Measurements from ENCODE around the gene NDUFB2.
"Not testable (repeated sequence)": the region's sequence is repeated elsewhere in the genome, so short reads cannot be mapped to it uniquely, and the experiment has no call there.

Gene NDUFB2

DNA sequence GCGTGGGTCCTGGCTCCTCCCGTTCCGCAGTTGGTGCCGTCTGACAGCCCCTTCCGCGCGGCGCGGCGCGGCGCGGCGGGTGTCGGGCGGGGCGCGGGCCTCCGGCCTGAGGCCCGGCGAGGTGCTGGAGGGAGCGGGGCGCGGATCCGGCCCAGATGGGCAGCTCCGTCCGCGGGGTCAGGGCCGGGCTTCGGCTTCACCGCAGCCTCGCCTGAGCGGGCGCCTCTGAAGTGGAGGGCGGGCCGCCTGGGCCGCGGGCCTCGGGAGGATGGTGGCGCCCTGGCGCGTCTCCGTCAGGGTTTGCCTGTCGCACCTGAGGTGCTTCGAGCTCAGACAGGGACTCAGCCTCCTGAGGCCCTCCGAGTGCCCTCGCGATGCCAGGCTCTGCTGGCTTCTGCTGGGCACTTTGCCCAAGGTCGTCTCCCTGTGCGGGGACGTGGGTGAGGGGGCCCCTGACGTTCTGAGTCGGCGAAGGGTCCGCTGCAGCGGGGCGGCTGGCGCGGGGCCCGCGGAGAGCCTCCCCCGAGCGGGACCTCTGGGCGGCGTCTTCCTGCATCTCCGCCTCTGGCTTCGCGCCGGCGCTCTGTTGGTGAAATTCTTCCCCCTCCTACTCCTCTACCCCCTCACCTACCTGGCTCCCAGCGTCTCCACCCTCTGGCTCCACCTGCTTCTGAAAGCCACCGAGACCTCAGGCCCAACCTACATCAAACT, 23.3 kb upstream of the NDUFB2 start:
- Histone ChIP-seq H3K4me1 (ENCODE audit: control insufficient read depth, insufficient read depth, low read length) (peaks cover 17% of the 10 kb centered on the region), H3K9me3 (ENCODE audit: control insufficient read depth, insufficient read depth, low read depth, low read length) (no peaks in the 10 kb centered on the region), H3K27ac (ENCODE audit: low read depth, low read length) (no peak overlapping the region), H3K9ac (ENCODE audit: low read length) (peak overlapping the region; percentile 45), H3K4me3 (ENCODE audit: low read depth, low read length) (peak overlapping the region; percentile 88), H3K36me3 (ENCODE audit: control insufficient read depth, insufficient read depth, low read length) (no peaks in the 10 kb centered on the region), H3K27me3 (ENCODE audit: control insufficient read depth, insufficient read depth, low read length) (peaks cover 12% of the 10 kb centered on the region; the same call in 1 of the 2 replicates)

DNA sequence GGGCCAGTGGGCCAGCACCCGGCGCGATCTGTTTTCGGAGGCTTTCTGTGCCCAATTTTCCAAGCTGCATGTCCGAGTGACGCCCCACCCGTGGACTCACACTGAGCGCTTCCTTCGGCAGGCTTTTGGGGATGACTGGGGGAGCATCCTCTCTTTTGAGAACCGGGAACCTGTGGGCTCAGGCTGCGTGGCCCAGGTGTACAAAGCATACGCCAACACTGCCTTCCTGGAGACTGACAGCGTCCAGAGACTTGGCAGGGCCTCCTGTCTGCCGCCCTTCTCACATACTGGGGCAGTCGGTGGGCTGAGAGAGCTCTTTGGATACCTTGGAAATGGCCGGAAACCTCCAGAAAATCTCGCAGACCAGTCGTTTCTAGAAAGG, 22.7 kb upstream of the NDUFB2 start:
- H3K27me3 ChIP-seq (ENCODE audit: control insufficient read depth, insufficient read depth, low read length), result peaks cover 12% of the 10 kb centered on the region; the same call in 1 of the 2 replicates
- no peak overlapping the region for H3K9ac ChIP-seq (ENCODE audit: low read length)
- no peaks in the 10 kb centered on the region for H3K9me3 ChIP-seq (ENCODE audit: control insufficient read depth, insufficient read depth, low read depth, low read length)
- H3K27ac ChIP-seq (ENCODE audit: low read depth, low read length), result no peak overlapping the region
- H3K36me3 ChIP-seq (ENCODE audit: control insufficient read depth, insufficient read depth, low read length), result no peaks in the 10 kb centered on the region
- peaks cover 17% of the 10 kb centered on the region for H3K4me1 ChIP-seq (ENCODE audit: control insufficient read depth, insufficient read depth, low read length)
- peak overlapping the region; percentile 88 for H3K4me3 ChIP-seq (ENCODE audit: low read depth, low read length)

DNA sequence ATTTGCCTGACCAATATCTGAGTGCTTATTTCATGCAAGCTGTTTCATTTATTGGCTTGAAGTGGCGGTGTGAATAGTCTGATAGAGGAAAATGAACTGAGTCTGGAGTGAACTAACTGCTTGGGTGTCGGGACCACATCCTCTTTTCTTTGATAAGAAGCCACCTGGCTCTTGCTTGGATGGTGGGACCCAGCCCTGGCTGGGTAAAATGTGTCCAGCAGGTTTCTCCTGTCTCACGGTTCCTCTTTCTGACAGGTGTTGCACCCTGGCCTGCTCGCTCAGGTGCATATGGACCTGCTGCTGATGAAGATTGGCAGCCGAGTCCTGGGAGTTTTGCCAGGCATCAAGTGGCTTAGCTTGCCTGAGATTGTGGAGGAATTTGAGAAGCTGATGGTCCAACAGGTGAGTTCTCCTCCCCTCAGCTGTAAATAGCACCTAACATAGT, 22.1 kb upstream of the NDUFB2 start:
- Histone ChIP-seq H3K36me3 (ENCODE audit: control insufficient read depth, insufficient read depth, low read length) (peaks cover 6% of the 10 kb centered on the region), H3K27ac (ENCODE audit: low read depth, low read length) (no peak overlapping the region), H3K27me3 (ENCODE audit: control insufficient read depth, insufficient read depth, low read length) (peaks cover 12% of the 10 kb centered on the region; the same call in 1 of the 2 replicates), H3K4me3 (ENCODE audit: low read depth, low read length) (no peak overlapping the region), H3K9ac (ENCODE audit: low read length) (no peak overlapping the region), H3K4me1 (ENCODE audit: control insufficient read depth, insufficient read depth, low read length) (peaks cover 17% of the 10 kb centered on the region), H3K9me3 (ENCODE audit: control insufficient read depth, insufficient read depth, low read depth, low read length) (no peaks in the 10 kb centered on the region)

DNA sequence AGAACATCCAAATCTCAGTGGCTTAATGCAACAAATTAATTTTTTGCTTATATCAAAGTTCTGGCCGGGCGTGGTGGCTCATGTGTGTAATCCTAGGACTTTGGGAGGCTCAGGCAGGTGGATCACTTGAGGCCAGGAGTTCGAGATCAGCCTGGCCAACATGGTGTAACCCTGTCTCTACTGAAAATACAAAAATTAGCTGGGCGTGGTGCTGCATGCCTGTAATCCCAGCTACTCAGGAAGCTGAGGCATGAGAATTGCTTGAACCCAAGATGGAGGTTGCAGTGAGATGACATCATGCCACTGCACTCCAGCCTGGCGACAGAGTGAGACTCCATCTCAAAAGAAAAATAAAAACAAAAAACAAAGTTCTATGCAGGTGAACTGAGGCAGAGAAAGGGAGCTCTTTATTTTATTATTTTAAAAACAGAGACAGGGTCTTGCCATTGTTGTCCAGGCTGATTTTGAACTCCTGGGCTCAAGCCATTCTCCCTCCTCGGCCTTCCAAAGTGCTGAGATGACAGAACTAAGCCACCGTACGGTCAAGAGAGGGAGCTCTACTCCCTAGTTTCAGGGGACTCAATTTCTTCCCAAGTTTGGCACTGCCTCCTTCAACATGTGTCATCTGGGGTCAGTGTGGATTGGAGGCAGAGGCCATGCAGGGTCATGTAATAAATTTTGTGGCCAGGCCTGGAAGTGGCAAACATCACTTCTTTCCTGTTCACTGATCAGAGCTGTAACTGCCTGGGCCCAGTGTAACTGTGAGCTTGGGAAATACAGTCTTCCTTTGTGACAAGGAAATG, 21.4 kb upstream of the NDUFB2 start:
- no peak overlapping the region for H3K4me3 ChIP-seq (ENCODE audit: low read depth, low read length)
- no peak overlapping the region for H3K27ac ChIP-seq (ENCODE audit: low read depth, low read length)
- H3K9ac ChIP-seq (ENCODE audit: low read length), result no peak overlapping the region
- H3K27me3 ChIP-seq (ENCODE audit: control insufficient read depth, insufficient read depth, low read length), result peaks cover 12% of the 10 kb centered on the region; the same call in 1 of the 2 replicates
- H3K9me3 ChIP-seq (ENCODE audit: control insufficient read depth, insufficient read depth, low read depth, low read length), result no peaks in the 10 kb centered on the region
- peaks cover 6% of the 10 kb centered on the region for H3K36me3 ChIP-seq (ENCODE audit: control insufficient read depth, insufficient read depth, low read length)
- peaks cover 17% of the 10 kb centered on the region for H3K4me1 ChIP-seq (ENCODE audit: control insufficient read depth, insufficient read depth, low read length)

DNA sequence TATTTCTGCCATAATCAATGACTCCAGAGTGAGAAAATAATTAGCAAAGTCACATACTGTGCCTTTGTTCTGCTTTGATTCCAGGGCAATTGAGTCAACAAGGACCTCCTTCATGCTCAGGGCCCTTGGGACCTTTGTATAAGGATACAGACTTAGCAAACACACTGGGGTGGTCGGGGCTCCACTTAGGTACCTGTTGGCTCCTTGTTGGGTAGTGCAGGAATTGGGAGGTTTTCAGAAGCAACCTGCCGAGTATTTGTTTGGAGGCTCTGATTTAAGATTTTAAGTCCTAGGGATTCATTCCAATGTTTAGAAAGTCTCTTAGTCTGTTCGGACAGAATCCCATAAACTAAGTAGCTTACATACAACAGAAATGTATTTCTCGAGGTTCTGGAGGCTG, 20.8 kb upstream of the NDUFB2 start:
- no peak overlapping the region for H3K9ac ChIP-seq (ENCODE audit: low read length)
- H3K9me3 ChIP-seq (ENCODE audit: control insufficient read depth, insufficient read depth, low read depth, low read length), result no peaks in the 10 kb centered on the region
- H3K4me3 ChIP-seq (ENCODE audit: low read depth, low read length), result no peak overlapping the region
- H3K27ac ChIP-seq (ENCODE audit: low read depth, low read length), result no peak overlapping the region
- peaks cover 12% of the 10 kb centered on the region; the same call in 1 of the 2 replicates for H3K27me3 ChIP-seq (ENCODE audit: control insufficient read depth, insufficient read depth, low read length)
- peaks cover 9% of the 10 kb centered on the region for H3K36me3 ChIP-seq (ENCODE audit: control insufficient read depth, insufficient read depth, low read length)
- H3K4me1 ChIP-seq (ENCODE audit: control insufficient read depth, insufficient read depth, low read length), result peaks cover 17% of the 10 kb centered on the region

DNA sequence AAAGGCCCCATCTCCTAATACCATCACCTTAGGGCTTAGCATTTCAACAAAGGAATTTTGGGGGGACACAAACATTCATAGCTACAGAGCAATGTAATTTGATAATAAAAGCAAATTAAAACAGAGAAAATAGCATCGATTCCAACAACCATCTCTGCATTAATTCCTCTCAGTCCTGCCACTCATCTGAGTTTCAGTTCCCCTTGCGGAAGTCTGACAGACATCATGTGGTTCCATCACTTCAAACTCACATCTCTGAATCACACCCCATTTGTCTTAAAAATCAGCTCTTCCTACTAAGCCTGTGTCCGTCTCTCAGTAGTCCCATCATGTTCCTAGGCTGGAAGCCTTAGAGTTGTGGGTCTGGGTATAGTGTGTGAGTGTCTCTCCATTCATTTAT, 20.2 kb upstream of the NDUFB2 start:
- Histone ChIP-seq H3K27me3 (ENCODE audit: control insufficient read depth, insufficient read depth, low read length) (peaks cover 12% of the 10 kb centered on the region; the same call in 1 of the 2 replicates), H3K27ac (ENCODE audit: low read depth, low read length) (no peak overlapping the region), H3K9me3 (ENCODE audit: control insufficient read depth, insufficient read depth, low read depth, low read length) (no peaks in the 10 kb centered on the region), H3K9ac (ENCODE audit: low read length) (no peak overlapping the region), H3K36me3 (ENCODE audit: control insufficient read depth, insufficient read depth, low read length) (peaks cover 12% of the 10 kb centered on the region), H3K4me1 (ENCODE audit: control insufficient read depth, insufficient read depth, low read length) (peaks cover 17% of the 10 kb centered on the region), H3K4me3 (ENCODE audit: low read depth, low read length) (no peak overlapping the region)

DNA sequence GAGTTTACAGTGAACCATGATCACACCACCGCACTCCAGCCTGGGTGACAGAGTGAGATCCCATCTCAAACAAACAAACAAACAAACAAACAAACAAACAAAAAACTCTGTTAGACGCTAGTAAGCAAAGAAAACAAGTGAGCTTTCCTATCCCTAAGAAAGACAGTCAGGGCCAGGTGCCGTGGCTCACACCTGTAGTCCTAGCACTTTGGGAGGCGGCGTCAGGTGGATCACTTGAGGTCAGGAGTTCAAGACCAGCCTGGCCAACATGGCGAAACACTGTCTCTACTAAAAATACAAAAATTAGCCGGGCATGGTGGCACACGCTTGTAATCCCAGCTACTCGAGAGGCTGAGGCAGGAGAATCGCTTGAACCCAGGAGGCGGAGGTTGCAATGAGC, 19.6 kb upstream of the NDUFB2 start:
- Histone ChIP-seq H3K4me1 (ENCODE audit: control insufficient read depth, insufficient read depth, low read length) (peaks cover 17% of the 10 kb centered on the region), H3K27me3 (ENCODE audit: control insufficient read depth, insufficient read depth, low read length) (peaks cover 12% of the 10 kb centered on the region; the same call in 1 of the 2 replicates), H3K36me3 (ENCODE audit: control insufficient read depth, insufficient read depth, low read length) (peaks cover 15% of the 10 kb centered on the region)
- not testable (repeated sequence) for H3K9ac ChIP-seq (ENCODE audit: low read length); H3K4me3 ChIP-seq (ENCODE audit: low read depth, low read length); H3K27ac ChIP-seq (ENCODE audit: low read depth, low read length); H3K9me3 ChIP-seq (ENCODE audit: control insufficient read depth, insufficient read depth, low read depth, low read length)

DNA sequence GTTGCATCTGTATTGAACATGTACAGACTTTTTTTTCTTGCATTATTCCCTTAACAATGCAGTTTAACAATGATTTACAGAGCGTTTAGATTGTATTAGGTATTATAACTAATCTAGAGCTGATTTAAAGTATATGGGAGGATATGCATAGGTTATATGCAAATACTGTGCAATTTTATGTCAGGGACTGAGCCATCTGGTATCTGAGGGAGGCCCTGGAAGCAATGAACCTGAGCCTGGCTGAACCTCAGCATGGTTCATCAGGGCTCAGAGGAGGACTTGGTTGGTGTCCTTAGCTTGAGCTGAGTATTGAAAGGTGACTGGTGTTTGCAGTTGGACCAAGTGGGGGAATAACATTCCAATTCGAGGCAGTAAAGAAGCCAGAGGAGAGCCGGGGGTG, 19.0 kb upstream of the NDUFB2 start:
- no peak overlapping the region for H3K27ac ChIP-seq (ENCODE audit: low read depth, low read length)
- peaks cover 11% of the 10 kb centered on the region; the same call in 1 of the 2 replicates for H3K4me1 ChIP-seq (ENCODE audit: control insufficient read depth, insufficient read depth, low read length)
- peaks cover 12% of the 10 kb centered on the region; the same call in 1 of the 2 replicates for H3K27me3 ChIP-seq (ENCODE audit: control insufficient read depth, insufficient read depth, low read length)
- H3K4me3 ChIP-seq (ENCODE audit: low read depth, low read length), result no peak overlapping the region
- H3K9me3 ChIP-seq (ENCODE audit: control insufficient read depth, insufficient read depth, low read depth, low read length), result no peaks in the 10 kb centered on the region
- H3K36me3 ChIP-seq (ENCODE audit: control insufficient read depth, insufficient read depth, low read length), result peaks cover 15% of the 10 kb centered on the region
- H3K9ac ChIP-seq (ENCODE audit: low read length), result no peak overlapping the region

DNA sequence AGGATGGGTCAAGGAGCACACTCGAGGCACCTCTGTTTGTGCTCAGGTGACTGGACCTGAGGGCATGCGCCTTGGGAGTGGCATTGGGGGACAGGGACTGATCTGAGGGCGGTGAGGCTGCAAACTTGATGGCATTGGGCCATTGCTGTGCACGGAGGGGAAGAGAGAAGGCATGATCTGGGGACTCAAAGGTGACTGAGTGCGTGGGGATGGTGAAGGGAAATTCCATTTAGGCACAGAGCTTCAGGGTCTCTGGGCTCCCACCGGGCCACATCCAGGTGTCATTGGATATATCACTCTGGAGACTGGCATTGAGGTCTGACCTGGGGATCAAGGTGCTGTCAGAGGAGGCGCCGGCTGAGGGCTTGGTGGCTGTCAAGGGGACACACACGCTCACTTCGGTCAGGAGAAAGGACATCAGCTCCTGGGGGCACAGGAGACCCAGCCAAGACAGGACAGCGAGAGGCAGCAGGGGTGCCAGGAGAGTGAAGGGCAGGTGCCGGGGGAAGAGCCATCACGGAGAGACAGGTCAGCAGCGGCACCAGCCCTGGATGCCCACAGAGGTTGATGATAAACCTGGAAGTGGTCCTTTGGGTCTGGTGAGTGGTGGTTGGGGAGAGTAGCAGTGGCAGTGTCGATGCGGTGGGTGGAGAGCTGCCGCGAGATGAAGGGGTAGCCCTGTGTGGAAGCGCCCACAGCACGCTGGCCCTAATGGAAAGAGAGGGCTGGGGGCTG, 18.3 kb upstream of the NDUFB2 start:
- Histone ChIP-seq H3K9me3 (ENCODE audit: control insufficient read depth, insufficient read depth, low read depth, low read length) (no peaks in the 10 kb centered on the region), H3K27me3 (ENCODE audit: control insufficient read depth, insufficient read depth, low read length) (peaks cover 10% of the 10 kb centered on the region; the same call in 1 of the 2 replicates), H3K4me1 (ENCODE audit: control insufficient read depth, insufficient read depth, low read length) (peaks cover 10% of the 10 kb centered on the region; the same call in 1 of the 2 replicates), H3K27ac (ENCODE audit: low read depth, low read length) (no peak overlapping the region), H3K36me3 (ENCODE audit: control insufficient read depth, insufficient read depth, low read length) (peaks cover 15% of the 10 kb centered on the region), H3K9ac (ENCODE audit: low read length) (no peak overlapping the region), H3K4me3 (ENCODE audit: low read depth, low read length) (no peak overlapping the region)

DNA sequence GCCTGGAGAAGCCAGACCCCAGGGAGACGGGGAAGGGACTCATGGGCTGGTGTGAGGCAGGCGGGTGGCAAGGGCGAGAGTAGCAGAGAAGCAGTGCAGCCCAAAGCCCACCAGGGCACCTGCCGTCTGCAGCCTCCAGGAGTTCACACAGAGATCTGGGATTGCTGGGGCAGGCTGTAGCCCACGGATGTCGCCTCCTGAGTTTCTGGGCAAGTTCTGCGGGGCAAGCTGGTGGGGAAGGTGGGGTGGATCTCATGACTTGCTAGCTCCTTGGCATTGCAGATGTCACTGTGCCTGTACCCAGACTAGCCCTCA, 17.7 kb upstream of the NDUFB2 start:
- Histone ChIP-seq H3K9ac (ENCODE audit: low read length) (no peak overlapping the region), H3K4me3 (ENCODE audit: low read depth, low read length) (no peak overlapping the region), H3K4me1 (ENCODE audit: control insufficient read depth, insufficient read depth, low read length) (peaks cover 5% of the 10 kb centered on the region; the same call in 1 of the 2 replicates), H3K36me3 (ENCODE audit: control insufficient read depth, insufficient read depth, low read length) (peaks cover 15% of the 10 kb centered on the region), H3K27ac (ENCODE audit: low read depth, low read length) (no peak overlapping the region), H3K9me3 (ENCODE audit: control insufficient read depth, insufficient read depth, low read depth, low read length) (no peaks in the 10 kb centered on the region), H3K27me3 (ENCODE audit: control insufficient read depth, insufficient read depth, low read length) (peaks cover 5% of the 10 kb centered on the region; the same call in 1 of the 2 replicates)

Measured in HUES6 (cell line).